ENCODE measurements around the gene LMX1A.

Gene LMX1A

DNA sequence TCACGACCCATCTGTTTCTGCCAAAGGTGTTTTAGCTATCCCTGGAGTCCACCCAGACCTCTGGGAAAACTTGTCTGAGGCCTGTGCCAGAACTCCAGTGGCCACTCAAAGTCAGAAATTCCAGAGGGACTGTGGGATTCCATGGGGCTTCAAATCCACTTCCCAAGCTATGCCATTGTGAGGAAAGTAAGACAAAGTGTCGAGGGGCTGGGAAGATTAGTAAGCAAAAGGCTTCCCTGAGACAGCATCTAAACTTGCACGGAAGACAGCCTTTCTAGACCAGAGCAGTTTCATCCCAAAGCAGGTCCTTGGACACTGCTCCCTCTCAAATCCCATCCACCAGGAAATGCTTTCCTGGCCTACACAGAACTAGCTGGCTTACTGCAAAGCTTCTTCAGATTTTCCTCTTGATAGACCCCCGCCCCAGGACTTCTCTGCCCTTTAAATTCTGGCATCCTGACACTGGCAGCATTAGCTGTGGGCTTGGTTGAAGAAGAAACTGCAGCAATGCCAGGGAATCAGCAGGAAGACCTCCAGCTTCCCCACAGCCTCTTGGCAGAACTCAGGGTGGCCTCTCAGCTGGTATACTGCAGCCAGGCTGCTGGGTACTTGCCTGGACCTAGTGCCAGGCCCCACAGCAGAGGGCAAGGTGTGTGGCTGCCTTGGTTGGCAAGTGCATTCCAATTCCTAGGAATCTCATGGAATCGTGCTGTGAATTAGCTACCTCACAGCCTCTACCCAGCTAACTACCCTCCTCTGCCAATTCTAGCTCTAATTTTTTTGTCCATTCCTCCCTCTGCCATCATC lies 27.3 kb upstream of the LMX1A start:
- H2AFZ ChIP-seq (ENCODE audit: low read length): no peak overlapping the region
- no peaks in the 10 kb centered on the region for H3K9me2 ChIP-seq (replicated peaks; ENCODE audit: insufficient read depth, low read length)
- TF ChIP-seq EZH2phosphoT487 (IDR thresholded peaks at IDR 0.05; ENCODE audit: low read length) (no peak), EZH2 (optimal IDR thresholded peaks at IDR 0.05; ENCODE audit: low read depth, low read length) (no peak)
- TF ChIP-seq, protein P1, sequence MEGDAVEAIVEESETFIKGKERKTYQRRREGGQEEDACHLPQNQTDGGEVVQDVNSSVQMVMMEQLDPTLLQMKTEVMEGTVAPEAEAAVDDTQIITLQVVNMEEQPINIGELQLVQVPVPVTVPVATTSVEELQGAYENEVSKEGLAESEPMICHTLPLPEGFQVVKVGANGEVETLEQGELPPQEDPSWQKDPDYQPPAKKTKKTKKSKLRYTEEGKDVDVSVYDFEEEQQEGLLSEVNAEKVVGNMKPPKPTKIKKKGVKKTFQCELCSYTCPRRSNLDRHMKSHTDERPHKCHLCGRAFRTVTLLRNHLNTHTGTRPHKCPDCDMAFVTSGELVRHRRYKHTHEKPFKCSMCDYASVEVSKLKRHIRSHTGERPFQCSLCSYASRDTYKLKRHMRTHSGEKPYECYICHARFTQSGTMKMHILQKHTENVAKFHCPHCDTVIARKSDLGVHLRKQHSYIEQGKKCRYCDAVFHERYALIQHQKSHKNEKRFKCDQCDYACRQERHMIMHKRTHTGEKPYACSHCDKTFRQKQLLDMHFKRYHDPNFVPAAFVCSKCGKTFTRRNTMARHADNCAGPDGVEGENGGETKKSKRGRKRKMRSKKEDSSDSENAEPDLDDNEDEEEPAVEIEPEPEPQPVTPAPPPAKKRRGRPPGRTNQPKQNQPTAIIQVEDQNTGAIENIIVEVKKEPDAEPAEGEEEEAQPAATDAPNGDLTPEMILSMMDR (IDR thresholded peaks at IDR 0.05; ENCODE audit: low read length): no peak
- no peaks in the 10 kb centered on the region for H3K4me1 ChIP-seq (ENCODE audit: low read length)
- H3K9me3 ChIP-seq (replicated peaks; ENCODE audit: insufficient read depth, low read length): no peaks in the 10 kb centered on the region
- H3F3A ChIP-seq (ENCODE audit: insufficient read depth, low read length): no peaks in the 10 kb centered on the region
- no peak overlapping the region for H3K4me2 ChIP-seq (ENCODE audit: low read depth, low read length)
- H3K9ac ChIP-seq (ENCODE audit: low read length): no peak overlapping the region
- H3K36me3 ChIP-seq (replicated peaks; ENCODE audit: insufficient read depth, low read length): no peaks in the 10 kb centered on the region
- no peaks in the 10 kb centered on the region for H3K79me2 ChIP-seq (ENCODE audit: low read length)
- no peak overlapping the region for H3K4me3 ChIP-seq (ENCODE audit: low read length)
- no peak for DNase-seq
- H4K20me1 ChIP-seq (ENCODE audit: insufficient read depth, low read length): no peaks in the 10 kb centered on the region
- no peak overlapping the region for H3K27ac ChIP-seq (ENCODE audit: low read length)
- H3K27me3 ChIP-seq (replicated peaks; ENCODE audit: insufficient read depth, low read length): no peaks in the 10 kb centered on the region

DNA sequence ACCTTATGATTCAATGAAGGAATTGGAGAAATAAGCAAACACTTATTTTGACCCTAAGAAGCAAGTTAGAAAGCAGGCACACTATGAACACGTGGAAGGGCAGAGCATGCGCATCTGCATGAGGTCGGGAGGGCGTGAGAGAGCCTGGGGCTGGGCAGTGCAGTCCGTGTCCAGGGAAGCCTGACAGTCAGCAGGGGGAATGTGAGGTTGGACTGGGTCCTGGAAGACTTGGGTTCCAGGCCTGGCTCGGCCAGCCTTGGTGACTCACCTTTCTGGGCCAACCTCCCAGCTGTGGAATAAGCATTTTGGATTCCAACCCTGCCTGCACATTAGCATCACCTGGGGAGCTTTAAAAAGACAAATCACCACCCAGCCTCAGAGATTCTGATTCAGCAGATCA lies 26.6 kb upstream of the LMX1A start:
- H3K9me3 ChIP-seq (replicated peaks; ENCODE audit: insufficient read depth, low read length): no peaks in the 10 kb centered on the region
- H3K9me2 ChIP-seq (replicated peaks; ENCODE audit: insufficient read depth, low read length): no peaks in the 10 kb centered on the region
- H3K27me3 ChIP-seq (replicated peaks; ENCODE audit: insufficient read depth, low read length): no peaks in the 10 kb centered on the region
- H4K20me1 ChIP-seq (ENCODE audit: insufficient read depth, low read length): no peaks in the 10 kb centered on the region
- TF ChIP-seq EZH2 (optimal IDR thresholded peaks at IDR 0.05; ENCODE audit: low read depth, low read length) (no peak), EZH2phosphoT487 (IDR thresholded peaks at IDR 0.05; ENCODE audit: low read length) (no peak)
- TF ChIP-seq, protein P1 (IDR thresholded peaks at IDR 0.05; ENCODE audit: low read length): no peak
- H3K9ac ChIP-seq (ENCODE audit: low read length): no peak overlapping the region
- no peaks in the 10 kb centered on the region for H3K79me2 ChIP-seq (ENCODE audit: low read length)
- DNase-seq: no peak
- H2AFZ ChIP-seq (ENCODE audit: low read length): no peak overlapping the region
- H3K36me3 ChIP-seq (replicated peaks; ENCODE audit: insufficient read depth, low read length): no peaks in the 10 kb centered on the region
- no peaks in the 10 kb centered on the region for H3F3A ChIP-seq (ENCODE audit: insufficient read depth, low read length)
- H3K4me3 ChIP-seq (ENCODE audit: low read length): no peak overlapping the region
- no peak overlapping the region for H3K4me2 ChIP-seq (ENCODE audit: low read depth, low read length)
- H3K27ac ChIP-seq (ENCODE audit: low read length): no peak overlapping the region
- no peaks in the 10 kb centered on the region for H3K4me1 ChIP-seq (ENCODE audit: low read length)

DNA sequence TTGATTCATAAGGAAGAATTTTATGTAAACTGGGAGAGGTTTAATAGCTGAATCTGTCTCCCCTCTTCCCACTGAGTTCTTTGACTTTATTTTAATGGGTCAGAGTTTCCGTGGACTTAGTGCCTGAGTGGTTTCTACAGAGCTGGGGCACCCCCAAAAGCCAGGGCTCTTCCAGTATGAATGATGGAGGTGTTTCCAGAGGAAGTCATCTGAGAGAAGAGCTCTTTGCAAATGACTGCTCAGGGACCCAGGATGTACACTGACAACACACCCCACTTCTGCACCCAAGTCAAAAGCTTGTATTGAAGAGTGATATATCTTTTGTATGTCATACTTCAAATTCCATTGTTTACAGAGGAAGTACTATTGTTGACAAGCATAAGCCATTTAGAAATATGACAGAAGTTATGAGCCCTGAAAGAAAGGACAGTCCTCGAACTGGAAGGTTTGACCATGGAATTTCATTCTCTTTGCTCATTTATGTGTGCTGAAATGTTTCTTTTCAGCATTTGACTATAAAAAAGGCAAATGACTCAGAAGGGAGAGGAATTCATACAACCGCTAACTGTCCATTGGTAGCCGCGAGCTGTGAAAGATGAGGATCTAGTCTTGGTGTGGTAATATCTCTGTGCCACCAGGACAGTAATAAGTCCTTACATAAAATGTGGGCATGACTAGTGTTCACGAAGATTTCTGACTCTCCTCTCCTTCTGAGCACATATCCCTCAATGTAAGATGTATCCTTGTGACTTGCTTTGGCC lies 25.4 kb upstream of the LMX1A start:
- Histone ChIP-seq H3K9ac (ENCODE audit: low read length) (no peak overlapping the region), H3K79me2 (ENCODE audit: low read length) (no peaks in the 10 kb centered on the region), H3K9me3 (replicated peaks; ENCODE audit: insufficient read depth, low read length) (no peaks in the 10 kb centered on the region), H3K36me3 (replicated peaks; ENCODE audit: insufficient read depth, low read length) (no peaks in the 10 kb centered on the region), H3K4me3 (ENCODE audit: low read length) (no peak overlapping the region), H3F3A (ENCODE audit: insufficient read depth, low read length) (no peaks in the 10 kb centered on the region), H4K20me1 (ENCODE audit: insufficient read depth, low read length) (no peaks in the 10 kb centered on the region), H3K27ac (ENCODE audit: low read length) (no peak overlapping the region), H3K4me1 (ENCODE audit: low read length) (no peaks in the 10 kb centered on the region), H2AFZ (ENCODE audit: low read length) (no peak overlapping the region), H3K4me2 (ENCODE audit: low read depth, low read length) (no peak overlapping the region), H3K27me3 (replicated peaks; ENCODE audit: insufficient read depth, low read length) (no peaks in the 10 kb centered on the region), H3K9me2 (replicated peaks; ENCODE audit: insufficient read depth, low read length) (no peaks in the 10 kb centered on the region)
- no peak for DNase-seq
- TF ChIP-seq, protein P1 (IDR thresholded peaks at IDR 0.05; ENCODE audit: low read length): no peak
- TF ChIP-seq EZH2phosphoT487 (IDR thresholded peaks at IDR 0.05; ENCODE audit: low read length) (no peak), EZH2 (optimal IDR thresholded peaks at IDR 0.05; ENCODE audit: low read depth, low read length) (no peak)
